ENCODE results near the gene SGMS1.

GRCh38 chr10:50575477-50576244, 48.1 kb downstream of the SGMS1 start:
- no peak for TF ChIP-seq CTCF (conservative IDR thresholded peaks at IDR 0.05 in 1 of 2, IDR thresholded peaks at IDR 0.05 in 1 of 2; ENCODE audit: extremely low read depth in 1 of 2, insufficient read depth in 1 of 2, low read depth in 1 of 2, low read length in 2 of 2)
- TF ChIP-seq EZH2 (IDR thresholded peaks at IDR 0.05; ENCODE audit: borderline replicate concordance, low read length): no peak

Data from mammary epithelial cell (primary cell).